Vagina (tissue), 2 donors: ENCODE results near the gene C19orf33.

Source experiments
- CTCF ChIP-seq, 3 experiments: fragments of 450-650 bp in 2 of 3; fragments of 200-600 bp in 1 of 3; sonication (generic) in 1 of 3; IDR thresholded peaks; one replicate each; pipeline ENCODE4 v1.5.1; 2017 to 2019; ENCODE audit warnings: antibody characterized with exemption in 3 of 3, mild to moderate bottlenecking in 2 of 3, moderate library complexity in 2 of 3
- POLR2A ChIP-seq, 2 donors: fragments of 450-650 bp; IDR thresholded peaks; one replicate each; pipeline ENCODE4 v1.6.1; 2017; ENCODE audit warnings: antibody characterized with exemption in 2 of 2, mild to moderate bottlenecking in 2 of 2, moderate library complexity in 2 of 2
- POLR2AphosphoS5 ChIP-seq, 2 donors: sonication (generic); formaldehyde crosslinking; IDR thresholded peaks; one replicate each; pipeline ENCODE4 v1.9.0; 2017; ENCODE audit warnings: antibody characterized with exemption in 2 of 2, mild to moderate bottlenecking in 2 of 2, low read depth in 1 of 2; ENCODE audit not compliant: insufficient read depth in 1 of 2

- TF ChIP-seq POLR2A (IDR thresholded peaks at IDR 0.05) (no peak), CTCF (IDR thresholded peaks at IDR 0.05) (no peak), POLR2AphosphoS5 (IDR thresholded peaks at IDR 0.05; ENCODE audit: insufficient read depth in 1 of 2, low read depth in 1 of 2) (no peak)
Measured at GRCh38 chr19:38289955-38290354, 14.1 kb upstream of the C19orf33 start.
